SK-N-SH (cell line): ENCODE measurements around the gene LKAAEAR1. TPM values are rescaled to one million over a fixed set of nuclear protein-coding genes. Genes with fewer than 3 reads are reported as not detected.
A peak's percentile ranks its signal among the peaks of the same experiment; 100 is the strongest.

Experiments used
- CTCF ChIA-PET: fragments of 300-600, 350-600 bp; formaldehyde crosslinking; extraction: SDS; loops from one replicate; lab custom pipeline; 2021; lab: Yijun Ruan, JAX
- POLR2A ChIA-PET: fragments of 350-600 bp; sonication (Branson Sonifier 250); formaldehyde crosslinking; extraction: SDS; loops from one replicate; lab custom pipeline; 2020; ENCODE audit warnings: antibody characterized with exemption, inconsistent platforms; lab: Yijun Ruan, JAX
- DNase-seq: peaks from one replicate; pipeline ENCODE4 v3.0.0; 2012
- H2AFZ ChIP-seq: fragments of 200-600 bp; sonication (generic); 2 replicates; pipeline ENCODE4 v1.8.1; 2016; ENCODE audit warnings: antibody characterized with exemption, mild to moderate bottlenecking, low read depth
- H3F3A ChIP-seq: fragments of 200-600 bp; sonication (generic); replicated peaks from 2 replicates; pipeline ENCODE3; 2016; ENCODE audit warnings: antibody characterized with exemption, mild to moderate bottlenecking; ENCODE audit not compliant: insufficient read depth
- H3K27ac ChIP-seq, 2 experiments: fragments of 200-500 bp in 1 of 2; fragments of 200-600 bp in 1 of 2; sonication (Bioruptor generic) in 1 of 2; sonication (generic), shearing (Covaris generic) in 1 of 2; 2 replicates each; pipeline versions ENCODE4 v1.5.1 to v1.6.1; 2014 to 2016; ENCODE audit warnings: low read depth in 2 of 2, inconsistent platforms in 1 of 2, low read length in 1 of 2, mild to moderate bottlenecking in 1 of 2, mixed read lengths in 1 of 2
- H3K27me3 ChIP-seq: fragments of 200-600 bp; sonication (generic), shearing (Covaris generic); 2 replicates; pipeline ENCODE4 v1.6.1; 2016; ENCODE audit warnings: mixed run types; ENCODE audit not compliant: insufficient read depth
- H3K36me3 ChIP-seq, 2 experiments: fragments of 200-500 bp in 1 of 2; fragments of 200-600 bp in 1 of 2; sonication (Bioruptor generic) in 1 of 2; sonication (generic) in 1 of 2; replicated peaks in 1 of 2; 2 replicates each; pipeline versions ENCODE3 to v1.5.1; 2014 to 2016; ENCODE audit warnings: low read length in 1 of 2, mild to moderate bottlenecking in 1 of 2; ENCODE audit not compliant: insufficient read depth in 2 of 2, control insufficient read depth in 1 of 2
- H3K4me1 ChIP-seq, 2 experiments: fragments of 200-500 bp in 1 of 2; fragments of 200-600 bp in 1 of 2; sonication (Bioruptor generic) in 1 of 2; sonication (generic), shearing (Covaris generic) in 1 of 2; 2 replicates each; pipeline versions ENCODE4 v1.5.1 to v1.6.1; 2014 to 2016; ENCODE audit warnings: low read depth in 1 of 2, low read length in 1 of 2, mixed run types in 1 of 2; ENCODE audit not compliant: insufficient read depth in 2 of 2, control insufficient read depth in 1 of 2
- H3K4me2 ChIP-seq: fragments of 200-600 bp; sonication (generic), shearing (Covaris generic); 2 replicates; pipeline ENCODE4 v1.6.1; 2017; ENCODE audit warnings: mixed run types
- H3K4me3 ChIP-seq, 2 experiments: fragments of 200-500 bp in 1 of 2; fragments of 200-600 bp in 1 of 2; sonication (Bioruptor generic) in 1 of 2; sonication (generic), shearing (Covaris generic) in 1 of 2; 2 replicates each; pipeline versions ENCODE4 v1.5.1 to v1.8.1; 2014 to 2016; ENCODE audit warnings: low read depth in 2 of 2, inconsistent platforms in 1 of 2, low read length in 1 of 2, mild to moderate bottlenecking in 1 of 2, mixed read lengths in 1 of 2, moderate library complexity in 1 of 2
- H3K79me2 ChIP-seq: fragments of 200-600 bp; sonication (generic); 2 replicates; pipeline ENCODE4 v1.8.1; 2017; ENCODE audit warnings: mild to moderate bottlenecking; ENCODE audit not compliant: insufficient read depth
- H3K9ac ChIP-seq: fragments of 200-600 bp; sonication (generic); 2 replicates; pipeline ENCODE4 v1.6.1; 2017; ENCODE audit warnings: mixed run types
- H3K9me2 ChIP-seq: fragments of 200-600 bp; sonication (generic); 2 replicates; pipeline ENCODE4 v1.6.1; 2017; ENCODE audit warnings: mixed run types
- H3K9me3 ChIP-seq: fragments of 200-600 bp; sonication (generic); 2 replicates; pipeline ENCODE4 v1.6.1; 2017; ENCODE audit warnings: mixed run types, mild to moderate bottlenecking, moderate library complexity
- H4K20me1 ChIP-seq: fragments of 200-600 bp; sonication (generic); 2 replicates; pipeline ENCODE4 v1.6.1; 2017; ENCODE audit warnings: mild to moderate bottlenecking, mixed run types; ENCODE audit not compliant: insufficient read depth
- FOSL2 ChIP-seq: IDR thresholded peaks from 2 replicates; pipeline ENCODE4 v1.4.0; 2012; ENCODE audit warnings: low read depth, mild to moderate bottlenecking, moderate library complexity, borderline replicate concordance
- FOXJ3 ChIP-seq: sonication (generic); formaldehyde crosslinking; IDR thresholded peaks from 2 replicates; pipeline ENCODE4 v1.5.1; 2020; ENCODE audit warnings: mild to moderate bottlenecking, missing genetic modification reagents
- FOXM1 ChIP-seq: IDR thresholded peaks from 2 replicates; pipeline ENCODE4 v1.4.0; 2012; ENCODE audit warnings: low read depth, mild to moderate bottlenecking
- GATA2 ChIP-seq: sonication (generic); formaldehyde crosslinking; IDR thresholded peaks from 2 replicates; pipeline ENCODE4 v1.5.0; 2020; ENCODE audit warnings: mild to moderate bottlenecking, missing genetic modification reagents
- JUND ChIP-seq: IDR thresholded peaks from 2 replicates; pipeline ENCODE4 v1.4.0; 2012
- NRF1 ChIP-seq: IDR thresholded peaks from 2 replicates; pipeline ENCODE4 v1.6.1; 2012; ENCODE audit warnings: low read depth, mild to moderate bottlenecking, low read length
- RAD21 ChIP-seq: IDR thresholded peaks from 2 replicates; pipeline ENCODE4 v1.6.1; 2012; ENCODE audit warnings: mild to moderate bottlenecking, low read length
- TAF1 ChIP-seq: IDR thresholded peaks from 2 replicates; pipeline ENCODE4 v1.6.1; 2012; ENCODE audit warnings: low read depth, mild to moderate bottlenecking, low read length, moderate library complexity, borderline replicate concordance
- WGBS: methylation state at CpG from one replicate; pipeline ENCODE4 v1.1.6; 2017; ENCODE audit warnings: low lambda C conversion rate; 5-methylcytosine and 5-hydroxymethylcytosine counted together
- polyA plus RNA-seq, 3 experiments: library from polyadenylated mRNA; depleted of rRNA; stranded (reverse); fragments of >200 nt; gene quantifications; 2 replicates each; pipeline ENCODE4 v1.2.3, GENCODE V29; 2012
- TF ChIP-seq, protein P1 (sequence below): IDR thresholded peaks from 2 replicates; pipeline ENCODE4 v1.6.1; 2012; ENCODE audit warnings: mild to moderate bottlenecking, low read depth, low read length, moderate library complexity
- TF ChIP-seq, protein P2 (sequence below): IDR thresholded peaks from 2 replicates; pipeline ENCODE4; 2012

Gene LKAAEAR1
- polyA plus RNA-seq, 1 of the 3 experiments (the other 2 are of a cell fraction), result 0.71 TPM

DNA sequence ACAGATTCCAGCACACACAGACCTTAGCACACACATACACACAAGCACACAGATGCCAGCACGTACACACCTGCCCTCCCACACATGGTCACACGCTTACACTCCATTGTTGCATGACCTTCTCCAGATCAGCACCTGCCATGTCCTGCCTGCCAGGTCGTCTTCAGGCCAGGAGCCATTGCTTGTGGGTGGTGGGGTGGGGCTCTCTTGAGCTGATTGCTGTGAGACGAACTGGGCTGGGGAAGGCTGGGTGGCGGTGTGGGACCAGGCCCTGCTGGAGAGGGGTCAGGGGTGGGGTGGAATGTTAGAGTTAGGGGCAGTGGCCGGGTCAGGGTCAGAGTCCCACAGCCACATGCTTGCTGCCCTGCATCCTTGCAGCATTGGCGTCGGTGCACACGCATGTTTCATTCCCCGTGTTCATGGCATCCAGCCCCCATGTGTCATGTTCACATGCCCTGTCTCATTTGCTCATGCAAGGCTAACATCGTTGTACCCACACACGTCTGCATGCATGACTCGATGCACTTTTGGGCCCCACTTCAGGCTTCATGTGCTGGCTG lies 29.7 kb upstream of the LKAAEAR1 start:
- no peaks in the 10 kb centered on the region for H3K9me3 ChIP-seq
- H3F3A ChIP-seq, result no peaks in the 10 kb centered on the region
- no peaks in the 10 kb centered on the region for H3K36me3 ChIP-seq
- no peaks in the 10 kb centered on the region for H4K20me1 ChIP-seq
- H3K4me3 ChIP-seq, result no peak overlapping the region
- CTCF ChIA-PET, result interaction anchor here (1.2 to 15.6 kb wide), 2 partner anchors 32 to 134 kb away, joined by 3 to 252 read pairs; partner anchors contain the start of genes LKAAEAR1, OPRL1, RGS19 and SAMD10
- H3K4me1 ChIP-seq, result peaks cover 0 to 24% of the 10 kb centered on the region in 2 experiments; a peak in 1 of 4 replicates
- no peaks in the 10 kb centered on the region for H3K27me3 ChIP-seq
- no peaks in the 10 kb centered on the region for H3K79me2 ChIP-seq
- no peaks in the 10 kb centered on the region for H3K9me2 ChIP-seq
- no peak for TF ChIP-seq NRF1
- TF ChIP-seq, protein P1, sequence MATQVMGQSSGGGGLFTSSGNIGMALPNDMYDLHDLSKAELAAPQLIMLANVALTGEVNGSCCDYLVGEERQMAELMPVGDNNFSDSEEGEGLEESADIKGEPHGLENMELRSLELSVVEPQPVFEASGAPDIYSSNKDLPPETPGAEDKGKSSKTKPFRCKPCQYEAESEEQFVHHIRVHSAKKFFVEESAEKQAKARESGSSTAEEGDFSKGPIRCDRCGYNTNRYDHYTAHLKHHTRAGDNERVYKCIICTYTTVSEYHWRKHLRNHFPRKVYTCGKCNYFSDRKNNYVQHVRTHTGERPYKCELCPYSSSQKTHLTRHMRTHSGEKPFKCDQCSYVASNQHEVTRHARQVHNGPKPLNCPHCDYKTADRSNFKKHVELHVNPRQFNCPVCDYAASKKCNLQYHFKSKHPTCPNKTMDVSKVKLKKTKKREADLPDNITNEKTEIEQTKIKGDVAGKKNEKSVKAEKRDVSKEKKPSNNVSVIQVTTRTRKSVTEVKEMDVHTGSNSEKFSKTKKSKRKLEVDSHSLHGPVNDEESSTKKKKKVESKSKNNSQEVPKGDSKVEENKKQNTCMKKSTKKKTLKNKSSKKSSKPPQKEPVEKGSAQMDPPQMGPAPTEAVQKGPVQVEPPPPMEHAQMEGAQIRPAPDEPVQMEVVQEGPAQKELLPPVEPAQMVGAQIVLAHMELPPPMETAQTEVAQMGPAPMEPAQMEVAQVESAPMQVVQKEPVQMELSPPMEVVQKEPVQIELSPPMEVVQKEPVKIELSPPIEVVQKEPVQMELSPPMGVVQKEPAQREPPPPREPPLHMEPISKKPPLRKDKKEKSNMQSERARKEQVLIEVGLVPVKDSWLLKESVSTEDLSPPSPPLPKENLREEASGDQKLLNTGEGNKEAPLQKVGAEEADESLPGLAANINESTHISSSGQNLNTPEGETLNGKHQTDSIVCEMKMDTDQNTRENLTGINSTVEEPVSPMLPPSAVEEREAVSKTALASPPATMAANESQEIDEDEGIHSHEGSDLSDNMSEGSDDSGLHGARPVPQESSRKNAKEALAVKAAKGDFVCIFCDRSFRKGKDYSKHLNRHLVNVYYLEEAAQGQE, result no peak
- TF ChIP-seq, protein P2, sequence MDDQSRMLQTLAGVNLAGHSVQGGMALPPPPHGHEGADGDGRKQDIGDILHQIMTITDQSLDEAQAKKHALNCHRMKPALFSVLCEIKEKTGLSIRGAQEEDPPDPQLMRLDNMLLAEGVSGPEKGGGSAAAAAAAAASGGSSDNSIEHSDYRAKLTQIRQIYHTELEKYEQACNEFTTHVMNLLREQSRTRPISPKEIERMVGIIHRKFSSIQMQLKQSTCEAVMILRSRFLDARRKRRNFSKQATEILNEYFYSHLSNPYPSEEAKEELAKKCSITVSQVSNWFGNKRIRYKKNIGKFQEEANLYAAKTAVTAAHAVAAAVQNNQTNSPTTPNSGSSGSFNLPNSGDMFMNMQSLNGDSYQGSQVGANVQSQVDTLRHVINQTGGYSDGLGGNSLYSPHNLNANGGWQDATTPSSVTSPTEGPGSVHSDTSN, result no peak
- TF ChIP-seq JUND, result no peak
- TF ChIP-seq FOSL2, result no peak
- H2AFZ ChIP-seq, result no peak overlapping the region
- WGBS, result 60% methylated on average over 13 of the region's 13 CpGs
- H3K27ac ChIP-seq, result no peak overlapping the region
- no peak overlapping the region for H3K9ac ChIP-seq
- peak; percentile 17 for DNase-seq
- POLR2A ChIA-PET, result interaction anchor here (0.5 kb wide), 1 partner anchor 66 kb away, joined by 3 read pairs; no protein-coding TSS in a partner anchor
- H3K4me2 ChIP-seq, result no peak overlapping the region

DNA sequence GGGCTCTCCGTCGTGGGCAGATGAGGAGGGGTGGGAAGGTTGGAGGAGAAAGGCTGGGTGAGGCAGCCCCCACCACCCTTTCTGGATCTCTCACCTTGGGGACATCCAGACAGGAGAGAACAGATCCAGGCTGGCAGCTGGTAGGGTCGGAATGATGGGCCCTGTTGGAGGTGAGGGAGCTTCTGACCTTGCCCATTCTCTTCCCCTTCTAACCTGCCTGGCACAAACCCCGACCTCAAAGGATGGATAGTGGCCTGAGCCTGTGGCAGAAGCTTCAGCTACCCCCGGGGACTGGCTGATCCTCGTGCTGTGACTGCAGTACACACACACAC lies 29.2 kb upstream of the LKAAEAR1 start:
- CTCF ChIA-PET, result interaction anchor here (3.8 to 15.6 kb wide), 2 partner anchors 32 to 75 kb away, joined by 13 to 252 read pairs; partner anchors contain the start of genes LKAAEAR1, OPRL1 and RGS19

More for the DNA sequence above, 29.2 kb upstream of the LKAAEAR1 start:
- H3K4me3 ChIP-seq, result no peak overlapping the region
- TF ChIP-seq, protein P1, result no peak
- TF ChIP-seq FOXJ3, result no peak
- no peak for TF ChIP-seq TAF1
- no peak for TF ChIP-seq NRF1
- no peak for TF ChIP-seq RAD21
- no peak for TF ChIP-seq FOXM1
- no peak for TF ChIP-seq GATA2 (CRISPR knock-in tag)
- no peaks in the 10 kb centered on the region for H3K27me3 ChIP-seq
- H3F3A ChIP-seq, result no peaks in the 10 kb centered on the region
- no peaks in the 10 kb centered on the region for H3K36me3 ChIP-seq
- H3K9me2 ChIP-seq, result no peaks in the 10 kb centered on the region
- peak; percentile 9 for DNase-seq
- H4K20me1 ChIP-seq, result no peaks in the 10 kb centered on the region
- 35% methylated on average over 2 of the region's 6 CpGs for WGBS
- no peak overlapping the region for H3K4me2 ChIP-seq
- POLR2A ChIA-PET, result interaction anchor here (0.5 to 0.6 kb wide), 2 partner anchors 66 to 442 kb away, joined by 3 read pairs; no protein-coding TSS in a partner anchor
- H3K9ac ChIP-seq, result no peak overlapping the region
- H3K9me3 ChIP-seq, result no peaks in the 10 kb centered on the region
- no peaks in the 10 kb centered on the region for H3K79me2 ChIP-seq
- H3K27ac ChIP-seq, result no peak overlapping the region
- no peak overlapping the region for H2AFZ ChIP-seq
- peaks cover 0 to 24% of the 10 kb centered on the region in 2 experiments; a peak in 1 of 4 replicates for H3K4me1 ChIP-seq
